Right ventricle myocardium inferior (tissue), 1 donor: Measurements from ENCODE around the gene AGXT2. TPM values are rescaled to one million over a fixed set of nuclear protein-coding genes. Genes with fewer than 3 reads are reported as not detected.
"Not testable (repeated sequence)": the region's sequence is repeated elsewhere in the genome, so short reads cannot be mapped to it uniquely, and the experiment has no call there.

Source experiments
- ATAC-seq: fragments of 200-7000 bp; cut with Tn5 transposase; one replicate; pipeline ENCODE4 v1.9.1; 2020; ENCODE audit warnings: mild to moderate bottlenecking, moderate library complexity
- DNase-seq: peaks from one replicate; pipeline ENCODE4 v3.0.0; 2021; ENCODE audit errors: missing footprints
- intact Hi-C: fragments of 100-400 bp; cut with DNase I; formaldehyde crosslinking; loops from one replicate; pipeline ENCODE4 v1.11.0; 2022
- total RNA-seq: library from RNA; stranded (reverse); fragmentation: NEBNext Ultra II Directional; extraction: Animal tissue kit (Norgen Biotek cat#: 25700); gene quantifications from one replicate; pipeline ENCODE4 v1.2.1, GENCODE V29; 2021
- donor health status: DM: no; HTN: yes; CAD: no; lungs with severe emphysema.

AGXT2 gene
- total RNA-seq, 1 donor from 2014 or later: not detected

DNA sequence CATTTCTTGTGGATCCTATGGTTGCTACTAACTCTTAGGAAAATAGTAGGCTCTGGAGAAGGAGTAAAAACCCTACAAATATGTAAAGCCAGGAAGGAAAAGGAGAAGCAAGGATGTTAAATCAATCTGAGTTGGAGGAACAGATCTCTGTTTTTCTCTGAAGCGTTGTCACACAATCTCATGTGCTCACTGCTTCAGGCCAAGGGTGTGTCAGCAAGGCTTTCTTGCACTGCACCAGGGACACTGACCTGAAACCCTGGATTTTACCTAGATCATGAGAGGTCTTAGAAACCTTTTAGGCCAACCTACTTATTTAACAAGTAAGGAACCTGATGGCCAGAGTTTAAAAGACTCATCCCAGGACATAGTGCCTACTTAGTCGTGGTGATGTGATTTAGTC is 12.5 kb upstream of the AGXT2 start:
- intact Hi-C loops: no loop called here
- no peak for ATAC-seq
- DNase-seq: no peak

DNA sequence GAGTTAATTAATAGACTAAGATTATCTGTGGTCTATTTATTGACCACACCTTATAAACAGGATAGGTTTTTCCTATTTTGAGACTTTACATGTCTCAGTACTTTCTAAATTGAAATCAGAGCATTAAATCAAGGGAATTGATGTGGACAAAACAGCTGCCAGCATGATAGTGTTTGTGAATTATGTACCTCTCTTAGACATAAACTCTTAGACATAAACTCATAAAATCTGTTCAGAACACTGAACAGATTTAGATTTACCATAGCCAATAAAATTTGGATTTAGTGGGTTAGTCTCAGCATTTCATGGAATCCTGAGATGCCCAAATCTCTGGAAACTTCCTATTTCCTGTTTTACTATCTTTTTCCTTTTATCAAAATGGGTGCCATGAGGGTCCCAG is 11.5 kb upstream of the AGXT2 start:
- ATAC-seq: no peak
- intact Hi-C loops: no loop called here
- DNase-seq: no peak

DNA sequence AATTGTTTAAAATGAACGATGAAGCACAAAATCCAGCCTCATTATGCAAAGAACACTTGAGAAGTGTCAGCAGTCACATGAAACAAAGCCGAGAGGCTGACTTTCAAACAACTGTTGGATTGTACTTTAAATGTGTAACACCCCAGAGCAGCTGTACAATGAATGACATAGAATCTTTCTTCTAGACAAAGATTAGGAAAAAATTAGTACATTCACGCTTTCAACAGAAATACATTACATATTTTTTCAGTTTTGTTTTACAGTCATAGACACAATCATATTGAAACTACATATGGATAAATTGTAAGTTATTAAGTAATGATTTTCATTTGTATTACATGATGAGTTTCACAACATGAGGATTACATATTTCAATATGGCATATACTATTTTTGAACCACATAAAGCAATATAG is 10.6 kb upstream of the AGXT2 start:
- ATAC-seq (no peak), DNase-seq (no peak)
- intact Hi-C loops: no loop called here

DNA sequence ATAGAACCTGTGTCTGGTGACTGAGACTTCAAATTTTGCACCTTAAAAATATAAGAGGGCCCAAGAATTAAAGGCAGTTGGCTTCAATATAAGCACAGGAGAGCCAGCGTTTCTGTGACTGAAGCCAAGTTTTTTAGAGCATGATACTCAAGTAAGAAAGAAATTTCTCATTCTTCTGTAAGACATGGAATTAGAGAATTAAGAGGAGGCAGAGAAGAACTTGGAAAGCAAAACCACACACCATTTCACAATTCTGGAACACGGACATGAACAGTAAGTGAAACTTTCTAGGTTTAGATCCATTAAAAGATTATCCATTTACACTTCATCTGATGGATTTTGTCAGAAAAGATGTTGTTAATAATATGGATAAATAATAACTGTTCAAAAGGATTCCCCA is 8.9 kb upstream of the AGXT2 start:
- intact Hi-C loops: no loop called here
- no peak for ATAC-seq
- DNase-seq: no peak

DNA sequence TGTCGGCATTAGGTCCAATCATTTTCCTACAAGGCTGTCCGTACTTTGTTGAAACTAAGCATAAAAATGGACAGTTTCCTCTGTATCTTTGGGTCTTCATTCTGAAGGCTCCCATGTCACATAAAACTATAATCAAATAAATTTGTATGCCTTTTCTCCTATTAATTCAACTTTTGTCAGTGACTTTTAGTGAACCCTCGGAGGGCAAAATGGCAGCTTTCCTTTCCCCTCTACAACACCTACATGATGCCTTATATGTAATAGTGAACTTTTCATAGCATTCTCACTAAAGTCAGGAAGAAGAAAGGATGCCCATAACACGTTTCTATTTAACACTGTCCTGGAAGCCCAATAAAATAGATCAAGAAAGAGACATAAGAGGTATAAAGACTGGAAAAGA is 5.1 kb upstream of the AGXT2 start:
- DNase-seq (no peak), ATAC-seq (no peak)
- intact Hi-C loops: no loop called here

DNA sequence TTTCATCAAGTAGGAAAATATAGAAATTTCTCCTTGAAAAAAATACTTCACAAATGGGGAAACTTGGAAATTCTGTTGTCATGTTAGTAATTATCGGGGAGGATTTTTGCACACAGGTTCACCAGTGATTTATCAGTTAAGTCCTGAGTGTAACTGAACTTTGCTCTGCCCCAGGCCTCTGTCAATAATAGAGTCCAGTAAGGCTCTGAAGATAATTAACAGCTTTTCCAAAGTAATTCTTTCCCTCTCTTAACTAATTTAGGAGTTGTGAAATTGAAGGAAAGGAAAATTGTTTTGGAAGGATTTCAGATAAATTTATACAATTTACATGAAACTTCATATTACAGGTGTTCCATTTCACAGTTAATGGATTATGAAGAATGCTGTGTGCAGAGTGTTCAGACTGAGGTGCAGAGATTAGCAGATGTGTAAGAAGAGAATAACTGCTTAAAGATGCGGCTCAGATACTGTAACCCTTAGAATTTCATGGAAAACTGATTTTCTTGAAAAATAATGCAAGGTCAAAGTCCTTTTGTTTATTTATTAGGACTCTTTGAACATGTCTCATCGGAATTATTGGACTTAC is 2.9 kb upstream of the AGXT2 start:
- DNase-seq (no peak), ATAC-seq (no peak)
- intact Hi-C loops: no loop called here

DNA sequence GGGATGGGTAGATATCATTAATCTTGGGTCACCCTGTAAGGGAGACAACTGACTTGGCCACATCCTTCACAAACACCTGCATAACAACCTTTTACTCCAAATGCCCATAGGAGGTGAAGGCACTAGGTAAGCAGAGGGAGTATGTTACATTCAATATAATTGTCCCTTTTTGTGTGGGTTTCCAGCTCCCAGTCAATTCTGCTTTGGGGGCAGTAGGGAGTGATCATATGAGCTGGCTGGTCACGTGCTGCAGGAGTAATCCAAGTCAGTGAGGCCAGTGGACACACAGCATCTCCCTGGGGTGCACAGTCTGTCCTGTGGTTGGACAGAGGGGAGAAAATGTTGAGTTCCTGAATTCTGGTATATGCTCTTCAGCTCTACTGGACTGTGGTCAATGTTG is 1.2 kb upstream of the AGXT2 start:
- ATAC-seq: no peak
- intact Hi-C loops: no loop called here
- DNase-seq: no peak

DNA sequence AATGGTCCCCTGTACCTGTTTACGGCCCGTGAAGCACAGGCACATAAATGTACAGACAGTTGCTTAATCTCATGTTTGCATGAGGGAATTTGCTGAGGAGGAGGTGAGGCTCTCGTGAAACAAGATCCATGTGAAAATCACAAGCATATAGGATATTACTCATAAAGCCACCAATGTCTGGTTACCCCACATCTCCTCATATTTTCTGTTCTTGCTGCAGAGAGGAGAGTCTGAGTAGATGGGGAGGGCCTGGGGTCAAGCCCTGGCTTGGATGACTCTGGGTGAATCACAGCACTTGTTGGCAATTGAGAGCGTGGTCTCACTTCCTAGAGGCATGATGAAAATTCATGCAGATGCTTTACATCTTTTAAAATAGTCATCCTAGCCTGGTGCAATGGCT is 975 bp downstream of the AGXT2 start:
- DNase-seq (no peak), ATAC-seq (no peak)
- intact Hi-C loops: no loop called here

DNA sequence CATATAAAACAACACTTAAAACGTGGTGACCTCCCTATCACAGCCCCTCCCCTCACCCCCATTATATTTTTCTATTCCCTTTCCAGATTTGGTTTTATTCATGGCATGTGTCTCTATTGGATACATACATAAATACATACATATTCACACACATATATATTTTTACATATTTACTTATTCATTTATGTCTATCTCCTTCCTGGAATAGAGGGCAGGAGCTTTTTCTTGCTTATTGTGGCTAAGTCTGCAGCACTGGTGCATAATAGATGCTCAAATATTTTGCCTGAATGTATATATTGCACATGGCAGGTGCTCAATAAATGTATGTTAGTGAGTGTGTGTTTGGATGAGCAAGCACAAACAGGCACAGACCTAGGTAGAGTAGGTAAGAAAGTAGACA is 2.5 kb downstream of the AGXT2 start:
- ATAC-seq (no peak), DNase-seq (no peak)
- intact Hi-C loops: no loop called here

DNA sequence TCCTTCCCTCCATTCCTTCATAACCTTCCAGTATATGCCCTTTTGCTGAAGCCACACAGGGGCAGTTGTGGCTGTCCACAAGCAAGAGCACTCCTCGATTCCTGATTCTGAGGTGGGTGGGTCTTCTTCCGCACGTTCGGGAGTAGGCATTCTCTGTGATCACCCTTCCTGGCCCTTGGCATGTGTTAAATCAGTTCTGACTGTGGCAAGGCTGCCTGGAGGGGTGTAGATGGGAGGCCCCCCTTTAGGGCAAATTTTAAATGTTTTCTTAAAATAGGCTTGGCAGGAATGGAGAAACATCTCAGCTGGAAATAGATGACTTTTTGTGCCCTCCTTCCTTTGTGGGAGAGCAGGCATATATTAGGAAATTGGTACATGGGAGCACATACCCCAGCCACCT is 3.1 kb downstream of the AGXT2 start:
- DNase-seq (no peak), ATAC-seq (no peak)
- intact Hi-C loops: no loop called here

DNA sequence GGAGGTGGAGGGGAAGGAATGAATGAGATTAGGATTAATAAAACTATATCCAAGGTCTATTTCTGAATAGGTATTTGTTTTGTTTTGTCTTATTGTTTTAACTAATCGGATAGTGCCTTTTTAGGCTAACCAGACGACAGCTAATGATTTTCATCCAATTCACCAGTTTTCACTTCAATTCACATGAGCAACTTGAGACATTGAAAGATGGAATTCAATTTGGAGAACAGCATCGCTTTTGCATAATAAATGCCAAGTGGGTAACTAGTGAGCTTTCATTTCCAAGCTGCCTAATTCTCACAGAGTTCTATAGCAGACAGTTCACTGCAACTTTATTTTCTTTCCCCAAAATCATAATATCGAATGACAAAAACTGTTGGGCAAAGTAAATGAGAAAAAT is 5.0 kb downstream of the AGXT2 start:
- no peak for ATAC-seq
- DNase-seq: no peak
- intact Hi-C loops: no loop called here

DNA sequence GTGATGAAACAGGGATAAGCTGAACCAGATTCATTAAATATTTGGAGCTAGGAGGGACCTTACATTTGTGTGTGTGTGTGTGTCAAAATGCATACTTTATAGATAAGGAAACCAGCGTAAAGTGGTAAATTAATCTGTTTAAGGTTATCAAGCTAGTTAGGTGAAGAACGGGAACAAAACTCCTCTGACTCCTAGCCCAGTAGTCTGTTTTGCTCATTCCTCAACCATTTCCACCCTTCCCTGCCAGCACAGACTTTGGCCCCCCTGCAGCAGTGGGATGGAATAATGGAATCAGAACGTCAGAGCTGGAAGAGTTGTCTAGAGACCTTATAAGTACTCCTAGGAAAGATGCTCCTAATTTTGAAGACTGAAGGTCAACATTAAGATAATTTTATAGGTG is 6.5 kb downstream of the AGXT2 start:
- intact Hi-C loops: no loop called here
- no peak for DNase-seq
- ATAC-seq: no peak

DNA sequence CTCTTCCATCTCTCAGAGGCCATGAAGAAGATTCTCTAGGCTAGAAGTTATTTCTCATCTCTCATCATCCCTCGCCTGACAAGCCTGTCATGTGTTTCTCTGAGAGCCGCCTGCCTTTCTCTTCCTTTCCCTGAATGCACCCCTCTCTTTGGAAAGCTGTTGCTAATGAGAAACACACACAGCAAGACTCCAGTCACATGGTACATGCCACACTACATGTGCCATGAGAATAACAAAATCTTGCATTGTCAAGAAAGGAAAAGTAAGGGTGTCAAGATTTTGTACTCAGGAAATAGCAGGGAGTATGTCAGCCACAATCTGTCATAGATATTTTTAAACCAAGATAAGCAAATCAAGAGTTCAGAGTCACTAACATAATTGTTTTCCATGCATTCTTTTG is 8.9 kb downstream of the AGXT2 start:
- intact Hi-C loops: no loop called here

DNA sequence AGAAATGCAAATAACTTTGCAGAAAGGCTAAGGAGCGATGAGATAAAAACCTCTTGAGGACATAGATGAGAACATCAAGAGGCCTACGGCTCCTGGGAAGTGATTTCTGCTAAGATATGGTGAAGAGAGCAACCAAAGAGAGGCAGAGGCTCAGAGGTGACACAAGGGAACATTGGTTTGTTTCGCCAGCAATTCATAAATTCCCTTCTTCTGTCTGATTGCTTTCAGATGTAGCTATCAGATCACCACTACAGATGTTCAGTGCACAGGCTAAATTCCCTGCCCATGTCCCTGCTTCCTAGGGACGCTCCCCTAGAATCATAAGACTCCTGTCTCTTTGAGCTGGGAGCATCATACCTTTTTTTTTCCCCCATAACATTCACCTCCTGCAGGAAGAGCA is 11.2 kb downstream of the AGXT2 start:
- DNase-seq: no peak
- intact Hi-C loops: no loop called here
- no peak for ATAC-seq

More for the DNA sequence above, 8.9 kb downstream of the AGXT2 start:
- no peak for ATAC-seq
- DNase-seq: no peak

DNA sequence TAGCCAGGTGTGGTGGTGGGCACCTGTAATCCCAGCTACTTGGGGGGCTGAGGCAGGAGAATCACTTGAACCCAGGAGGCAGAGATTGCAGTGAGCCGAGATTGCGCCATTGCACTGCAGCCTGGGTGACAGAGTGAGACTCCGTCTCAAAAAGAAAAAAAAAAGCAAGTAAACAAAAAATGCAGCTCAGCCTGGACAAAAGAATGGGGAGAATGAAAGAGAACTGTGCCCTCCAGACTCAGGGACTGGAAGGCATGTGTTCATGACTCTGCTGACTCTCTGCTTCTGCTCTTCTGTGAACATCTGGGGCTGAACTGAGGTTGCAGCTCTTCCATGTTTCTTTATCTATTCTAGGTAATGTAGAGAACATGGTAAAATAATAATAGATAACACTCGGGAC is 11.8 kb downstream of the AGXT2 start:
- intact Hi-C loops, DNase-seq, ATAC-seq: not testable (repeated sequence)

DNA sequence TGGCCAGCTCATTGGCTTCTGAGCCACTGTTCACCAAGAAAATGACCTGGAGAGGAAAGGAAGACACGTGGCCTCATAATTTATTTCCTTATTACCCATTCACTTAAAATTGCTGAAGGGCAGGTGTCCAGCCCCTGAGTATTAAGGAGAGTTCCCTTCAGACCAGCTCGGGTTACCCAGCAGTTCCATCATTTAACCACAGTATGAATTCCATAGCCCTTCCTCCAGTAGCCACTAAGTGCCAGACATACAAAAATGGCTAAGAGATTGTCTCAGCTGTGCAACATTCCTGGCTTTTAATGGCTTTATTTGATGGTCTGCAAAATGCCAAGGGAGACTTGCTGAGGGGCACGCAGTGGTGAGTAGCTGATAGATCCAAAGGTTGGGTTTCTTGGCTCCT is 12.5 kb downstream of the AGXT2 start:
- DNase-seq (no peak), ATAC-seq (no peak)
- intact Hi-C loops: no loop called here

DNA sequence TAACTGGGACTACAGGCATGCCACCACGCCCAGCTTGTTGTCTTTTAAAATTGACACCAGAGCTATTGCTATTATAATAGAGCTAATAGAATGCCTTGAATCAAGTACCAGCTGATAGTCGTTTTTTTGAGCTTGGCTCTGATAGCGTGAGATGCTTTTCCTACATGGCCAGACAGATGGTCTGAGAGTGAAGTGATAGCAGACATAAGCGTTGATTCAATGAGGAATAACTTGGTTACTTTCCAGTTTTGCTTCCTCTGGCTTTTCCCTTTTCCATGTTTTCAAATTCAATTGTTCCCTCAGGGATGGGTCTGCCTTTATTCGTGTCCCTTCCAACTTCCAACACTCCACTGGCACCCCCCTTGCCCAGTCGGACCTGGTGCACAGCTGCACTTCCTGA is 15.4 kb downstream of the AGXT2 start:
- DNase-seq (no peak), ATAC-seq (no peak)
- intact Hi-C loops: no loop called here

DNA sequence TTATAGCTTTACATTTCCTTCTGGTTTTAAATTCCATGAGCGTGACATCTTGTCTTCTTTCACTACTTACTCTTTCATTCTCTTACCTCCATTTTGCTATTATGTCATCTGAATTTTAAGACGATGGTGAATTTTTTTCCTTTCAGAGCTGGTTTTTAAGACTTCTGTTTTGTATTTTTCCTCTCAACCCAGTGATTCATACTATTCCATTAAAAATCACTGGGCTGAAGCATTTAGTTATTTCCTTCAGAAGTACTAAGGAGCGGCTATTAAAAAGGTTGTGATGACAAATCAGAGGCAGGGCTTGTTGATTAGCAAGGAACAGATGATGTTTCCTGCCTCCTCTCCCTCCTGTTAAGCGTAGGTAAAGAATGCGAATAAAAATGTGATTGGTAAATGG is 16.5 kb downstream of the AGXT2 start:
- intact Hi-C loops: no loop called here
- ATAC-seq (no peak), DNase-seq (no peak)

DNA sequence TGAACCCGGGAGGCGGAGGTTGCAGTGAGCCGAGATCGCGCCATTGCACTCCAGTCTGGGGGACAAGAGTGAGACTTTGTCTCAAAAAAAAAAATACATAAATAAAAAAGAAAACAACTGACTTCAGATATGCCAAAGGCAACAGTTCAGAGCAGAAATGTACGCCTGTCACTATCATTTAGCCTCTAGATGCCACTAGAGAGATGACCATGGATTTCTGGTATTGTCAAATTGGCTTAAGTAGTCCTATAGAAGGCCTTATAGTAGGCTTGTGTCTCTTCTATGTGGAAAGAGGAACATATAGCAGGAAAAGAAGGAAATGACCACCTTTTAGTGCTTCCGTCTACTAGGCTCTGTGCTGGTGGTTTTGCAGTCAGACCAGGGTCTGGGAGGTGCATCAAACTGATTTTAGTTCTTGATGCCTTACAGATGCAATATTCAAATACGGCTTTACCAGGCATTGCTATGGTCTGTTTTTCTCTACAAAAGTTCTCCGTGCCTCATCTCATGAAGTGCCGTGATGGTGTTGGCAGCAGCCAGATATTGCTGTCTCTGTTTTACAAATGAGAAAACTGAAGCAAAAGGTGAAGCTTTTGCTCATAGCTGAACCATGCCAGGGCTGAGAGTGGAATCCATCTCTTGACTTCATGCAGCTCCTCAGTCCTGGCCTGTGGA is 17.2 kb downstream of the AGXT2 start:
- ATAC-seq: no peak
- intact Hi-C loops: no loop called here

DNA sequence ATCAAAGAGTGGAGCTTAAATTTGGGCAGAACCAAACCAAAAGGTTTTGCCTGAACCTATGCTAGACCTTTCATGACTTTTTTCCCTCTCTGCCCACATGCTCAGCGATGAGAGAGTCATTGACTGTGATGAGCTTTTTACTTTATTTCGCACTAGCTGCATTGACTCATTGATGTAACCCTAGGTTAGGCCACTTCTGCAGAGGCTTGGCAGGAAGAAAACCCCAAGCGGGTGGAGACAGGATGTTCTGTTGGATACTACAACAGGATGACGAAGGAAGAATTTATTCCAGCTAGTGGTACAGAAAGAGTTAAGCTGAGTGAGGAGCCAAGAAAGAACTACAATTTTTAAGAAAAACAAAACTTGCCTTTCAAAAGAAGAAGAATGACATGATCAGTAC is 18.4 kb downstream of the AGXT2 start:
- no peak for ATAC-seq
- intact Hi-C loops: no loop called here
- no peak for DNase-seq

More for the DNA sequence above, 17.2 kb downstream of the AGXT2 start:
- no peak for DNase-seq

DNA sequence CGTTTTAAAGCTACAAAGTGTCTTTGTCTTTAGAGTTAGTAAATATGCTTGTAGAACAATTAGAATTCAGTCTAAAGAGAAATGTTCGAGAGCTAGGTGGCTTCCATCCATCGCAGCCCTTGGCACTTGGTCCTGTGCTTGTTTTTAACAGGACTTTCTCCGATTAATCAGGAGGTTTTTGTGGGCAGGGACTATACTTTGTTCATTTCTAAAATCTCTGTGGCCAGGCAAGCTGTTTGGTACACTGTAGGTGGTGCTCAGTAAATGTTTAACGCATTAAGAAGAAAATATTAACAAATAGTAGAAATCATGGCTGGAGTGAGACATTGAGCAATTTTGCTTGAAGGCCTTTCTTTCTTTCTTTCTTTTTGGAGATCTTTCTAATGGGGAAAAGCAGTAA is 20.8 kb downstream of the AGXT2 start:
- ATAC-seq (no peak), DNase-seq (no peak)
- intact Hi-C loops: no loop called here
